ENCODE results near the gene MAFG. TPM values are rescaled to one million over a fixed set of nuclear protein-coding genes. Genes with fewer than 3 reads are reported as not detected.

Gene MAFG
- total and polyA plus RNA-seq, 2 of the 13 experiments (the other 11 are each of a cell fraction or from before 2014, with no cell fraction given), result 14.5 to 20.0 TPM

DNA sequence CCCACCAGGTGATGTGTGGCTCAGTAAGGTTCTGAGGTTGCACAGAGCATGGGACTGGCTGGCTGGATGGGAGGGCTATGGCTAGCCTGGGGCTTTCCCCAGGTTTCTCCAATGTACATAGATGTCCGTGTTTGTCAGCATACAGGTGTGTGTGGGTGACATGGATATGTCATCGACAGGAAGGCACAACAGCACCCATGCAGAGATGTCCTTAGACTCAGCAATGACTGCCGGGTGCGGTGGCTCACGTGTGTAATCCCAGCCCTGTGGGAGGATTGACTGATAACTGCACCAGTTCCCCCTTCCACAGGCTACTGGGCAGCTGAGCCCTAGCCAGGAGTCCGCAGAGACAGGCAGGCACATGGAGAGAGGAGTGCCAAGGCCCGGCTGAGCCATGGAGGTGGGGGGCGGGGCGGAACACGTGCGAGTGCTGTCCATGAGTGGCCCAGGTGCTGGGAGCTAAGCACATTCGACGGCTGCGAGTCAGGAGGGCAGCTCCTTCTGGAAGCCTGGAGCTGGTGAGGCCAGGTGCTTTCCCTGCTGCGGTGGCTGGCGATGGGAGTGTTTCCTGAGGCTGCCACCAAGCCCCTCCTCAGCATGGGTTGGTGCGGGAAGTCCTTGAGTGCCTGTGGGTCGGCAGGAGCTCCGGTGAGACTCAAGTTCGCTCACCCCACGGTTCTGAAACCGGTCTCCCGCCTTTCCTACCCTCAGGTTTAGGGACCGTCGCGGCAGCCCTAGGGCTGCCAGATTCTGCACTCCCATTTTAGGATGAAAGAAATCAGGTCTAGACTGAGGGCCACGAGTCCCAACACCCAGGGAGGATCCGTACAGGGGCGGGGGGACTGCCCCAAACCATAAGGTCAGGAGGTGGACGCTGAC lies 49.0 kb upstream of the MAFG start (continued):
- TF ChIP-seq, protein P1, sequence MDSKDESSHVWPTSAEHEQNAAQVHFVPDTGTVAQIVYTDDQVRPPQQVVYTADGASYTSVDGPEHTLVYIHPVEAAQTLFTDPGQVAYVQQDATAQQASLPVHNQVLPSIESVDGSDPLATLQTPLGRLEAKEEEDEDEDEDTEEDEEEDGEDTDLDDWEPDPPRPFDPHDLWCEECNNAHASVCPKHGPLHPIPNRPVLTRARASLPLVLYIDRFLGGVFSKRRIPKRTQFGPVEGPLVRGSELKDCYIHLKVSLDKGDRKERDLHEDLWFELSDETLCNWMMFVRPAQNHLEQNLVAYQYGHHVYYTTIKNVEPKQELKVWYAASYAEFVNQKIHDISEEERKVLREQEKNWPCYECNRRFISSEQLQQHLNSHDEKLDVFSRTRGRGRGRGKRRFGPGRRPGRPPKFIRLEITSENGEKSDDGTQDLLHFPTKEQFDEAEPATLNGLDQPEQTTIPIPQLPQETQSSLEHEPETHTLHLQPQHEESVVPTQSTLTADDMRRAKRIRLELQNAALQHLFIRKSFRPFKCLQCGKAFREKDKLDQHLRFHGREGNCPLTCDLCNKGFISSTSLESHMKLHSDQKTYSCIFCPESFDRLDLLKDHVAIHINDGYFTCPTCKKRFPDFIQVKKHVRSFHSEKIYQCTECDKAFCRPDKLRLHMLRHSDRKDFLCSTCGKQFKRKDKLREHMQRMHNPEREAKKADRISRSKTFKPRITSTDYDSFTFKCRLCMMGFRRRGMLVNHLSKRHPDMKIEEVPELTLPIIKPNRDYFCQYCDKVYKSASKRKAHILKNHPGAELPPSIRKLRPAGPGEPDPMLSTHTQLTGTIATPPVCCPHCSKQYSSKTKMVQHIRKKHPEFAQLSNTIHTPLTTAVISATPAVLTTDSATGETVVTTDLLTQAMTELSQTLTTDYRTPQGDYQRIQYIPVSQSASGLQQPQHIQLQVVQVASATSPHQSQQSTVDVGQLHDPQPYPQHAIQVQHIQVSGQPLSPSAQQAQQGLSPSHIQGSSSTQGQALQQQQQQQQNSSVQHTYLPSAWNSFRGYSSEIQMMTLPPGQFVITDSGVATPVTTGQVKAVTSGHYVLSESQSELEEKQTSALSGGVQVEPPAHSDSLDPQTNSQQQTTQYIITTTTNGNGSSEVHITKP (CRISPR knock-in tag; IDR thresholded peaks at IDR 0.05; ENCODE audit: low read depth), result 0 out of 2 replicates have a peak, but pooled peaks have one; percentile 16
- TF ChIP-seq ZSCAN22 (CRISPR knock-in tag; IDR thresholded peaks at IDR 0.05), result 0 out of 2 replicates have a peak, but pooled peaks have one; percentile 62
- TF ChIP-seq ZSCAN31 (CRISPR knock-in tag; IDR thresholded peaks at IDR 0.05; ENCODE audit: low read depth), result no peak
- no peak for TF ChIP-seq ETV6 (CRISPR knock-in tag; conservative IDR thresholded peaks at IDR 0.05)
- no peak for TF ChIP-seq ZNF747 (CRISPR knock-in tag; IDR thresholded peaks at IDR 0.05; ENCODE audit: borderline replicate concordance)
- no peak for TF ChIP-seq HDAC2 (CRISPR knock-in tag; IDR thresholded peaks at IDR 0.05)
- TF ChIP-seq, protein P2, sequence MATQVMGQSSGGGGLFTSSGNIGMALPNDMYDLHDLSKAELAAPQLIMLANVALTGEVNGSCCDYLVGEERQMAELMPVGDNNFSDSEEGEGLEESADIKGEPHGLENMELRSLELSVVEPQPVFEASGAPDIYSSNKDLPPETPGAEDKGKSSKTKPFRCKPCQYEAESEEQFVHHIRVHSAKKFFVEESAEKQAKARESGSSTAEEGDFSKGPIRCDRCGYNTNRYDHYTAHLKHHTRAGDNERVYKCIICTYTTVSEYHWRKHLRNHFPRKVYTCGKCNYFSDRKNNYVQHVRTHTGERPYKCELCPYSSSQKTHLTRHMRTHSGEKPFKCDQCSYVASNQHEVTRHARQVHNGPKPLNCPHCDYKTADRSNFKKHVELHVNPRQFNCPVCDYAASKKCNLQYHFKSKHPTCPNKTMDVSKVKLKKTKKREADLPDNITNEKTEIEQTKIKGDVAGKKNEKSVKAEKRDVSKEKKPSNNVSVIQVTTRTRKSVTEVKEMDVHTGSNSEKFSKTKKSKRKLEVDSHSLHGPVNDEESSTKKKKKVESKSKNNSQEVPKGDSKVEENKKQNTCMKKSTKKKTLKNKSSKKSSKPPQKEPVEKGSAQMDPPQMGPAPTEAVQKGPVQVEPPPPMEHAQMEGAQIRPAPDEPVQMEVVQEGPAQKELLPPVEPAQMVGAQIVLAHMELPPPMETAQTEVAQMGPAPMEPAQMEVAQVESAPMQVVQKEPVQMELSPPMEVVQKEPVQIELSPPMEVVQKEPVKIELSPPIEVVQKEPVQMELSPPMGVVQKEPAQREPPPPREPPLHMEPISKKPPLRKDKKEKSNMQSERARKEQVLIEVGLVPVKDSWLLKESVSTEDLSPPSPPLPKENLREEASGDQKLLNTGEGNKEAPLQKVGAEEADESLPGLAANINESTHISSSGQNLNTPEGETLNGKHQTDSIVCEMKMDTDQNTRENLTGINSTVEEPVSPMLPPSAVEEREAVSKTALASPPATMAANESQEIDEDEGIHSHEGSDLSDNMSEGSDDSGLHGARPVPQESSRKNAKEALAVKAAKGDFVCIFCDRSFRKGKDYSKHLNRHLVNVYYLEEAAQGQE (IDR thresholded peaks at IDR 0.05; ENCODE audit: borderline replicate concordance in 1 of 2, low read depth in 1 of 2, low read length in 2 of 2), result no peak; a peak in 1 of 4 replicates
- peak; percentile 62; the same call in 1 of the 3 replicates for TF ChIP-seq MXI1 (IDR thresholded peaks at IDR 0.05; ENCODE audit: borderline replicate concordance, low read depth, low read length)
- TF ChIP-seq RBFOX2 (IDR thresholded peaks at IDR 0.05; ENCODE audit: low read depth, low read length), result no peak
- TF ChIP-seq XRCC5 (optimal IDR thresholded peaks at IDR 0.05; ENCODE audit: low read length), result peak; percentile 48
- no peak for TF ChIP-seq ZNF569 (CRISPR knock-in tag; IDR thresholded peaks at IDR 0.05; ENCODE audit: borderline replicate concordance)
- TF ChIP-seq ZMYM2 (CRISPR knock-in tag; IDR thresholded peaks at IDR 0.05), result peak; percentile 43
- TF ChIP-seq FLYWCH1 (CRISPR knock-in tag; IDR thresholded peaks at IDR 0.05), result 0 out of 2 replicates have a peak, but pooled peaks have one; percentile 68
- TF ChIP-seq, protein P3, sequence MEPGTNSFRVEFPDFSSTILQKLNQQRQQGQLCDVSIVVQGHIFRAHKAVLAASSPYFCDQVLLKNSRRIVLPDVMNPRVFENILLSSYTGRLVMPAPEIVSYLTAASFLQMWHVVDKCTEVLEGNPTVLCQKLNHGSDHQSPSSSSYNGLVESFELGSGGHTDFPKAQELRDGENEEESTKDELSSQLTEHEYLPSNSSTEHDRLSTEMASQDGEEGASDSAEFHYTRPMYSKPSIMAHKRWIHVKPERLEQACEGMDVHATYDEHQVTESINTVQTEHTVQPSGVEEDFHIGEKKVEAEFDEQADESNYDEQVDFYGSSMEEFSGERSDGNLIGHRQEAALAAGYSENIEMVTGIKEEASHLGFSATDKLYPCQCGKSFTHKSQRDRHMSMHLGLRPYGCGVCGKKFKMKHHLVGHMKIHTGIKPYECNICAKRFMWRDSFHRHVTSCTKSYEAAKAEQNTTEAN (CRISPR knock-in tag; conservative IDR thresholded peaks at IDR 0.05), result no peak
- TF ChIP-seq, protein P4, sequence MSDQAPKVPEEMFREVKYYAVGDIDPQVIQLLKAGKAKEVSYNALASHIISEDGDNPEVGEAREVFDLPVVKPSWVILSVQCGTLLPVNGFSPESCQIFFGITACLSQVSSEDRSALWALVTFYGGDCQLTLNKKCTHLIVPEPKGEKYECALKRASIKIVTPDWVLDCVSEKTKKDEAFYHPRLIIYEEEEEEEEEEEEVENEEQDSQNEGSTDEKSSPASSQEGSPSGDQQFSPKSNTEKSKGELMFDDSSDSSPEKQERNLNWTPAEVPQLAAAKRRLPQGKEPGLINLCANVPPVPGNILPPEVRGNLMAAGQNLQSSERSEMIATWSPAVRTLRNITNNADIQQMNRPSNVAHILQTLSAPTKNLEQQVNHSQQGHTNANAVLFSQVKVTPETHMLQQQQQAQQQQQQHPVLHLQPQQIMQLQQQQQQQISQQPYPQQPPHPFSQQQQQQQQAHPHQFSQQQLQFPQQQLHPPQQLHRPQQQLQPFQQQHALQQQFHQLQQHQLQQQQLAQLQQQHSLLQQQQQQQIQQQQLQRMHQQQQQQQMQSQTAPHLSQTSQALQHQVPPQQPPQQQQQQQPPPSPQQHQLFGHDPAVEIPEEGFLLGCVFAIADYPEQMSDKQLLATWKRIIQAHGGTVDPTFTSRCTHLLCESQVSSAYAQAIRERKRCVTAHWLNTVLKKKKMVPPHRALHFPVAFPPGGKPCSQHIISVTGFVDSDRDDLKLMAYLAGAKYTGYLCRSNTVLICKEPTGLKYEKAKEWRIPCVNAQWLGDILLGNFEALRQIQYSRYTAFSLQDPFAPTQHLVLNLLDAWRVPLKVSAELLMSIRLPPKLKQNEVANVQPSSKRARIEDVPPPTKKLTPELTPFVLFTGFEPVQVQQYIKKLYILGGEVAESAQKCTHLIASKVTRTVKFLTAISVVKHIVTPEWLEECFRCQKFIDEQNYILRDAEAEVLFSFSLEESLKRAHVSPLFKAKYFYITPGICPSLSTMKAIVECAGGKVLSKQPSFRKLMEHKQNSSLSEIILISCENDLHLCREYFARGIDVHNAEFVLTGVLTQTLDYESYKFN (CRISPR knock-in tag; conservative IDR thresholded peaks at IDR 0.05), result peak; percentile 44; the same call in 1 of the 2 replicates
- TF ChIP-seq IKZF1 (IDR thresholded peaks at IDR 0.05), result no peak

Measured in HepG2 (cell line).